HepG2 (cell line): ENCODE data around the gene NCR1. TPM values are rescaled to one million over a fixed set of nuclear protein-coding genes. Genes with fewer than 3 reads are reported as not detected.

Experiments
- ATAC-seq: fragments of 200-7000 bp; cut with Tn5 transposase; 3 replicates; pipeline ENCODE4 v1.9.1; 2020; ENCODE audit warnings: mild to moderate bottlenecking, moderate library complexity
- BruUV-seq: library from RNA; stranded (reverse); fragments of 400-500 nt; replicated peaks from 2 replicates; lab custom pipeline; 2021; lab: Mats Ljungman, UMichigan
- CTCF ChIA-PET: fragments of 300-600 bp; formaldehyde crosslinking; extraction: SDS; loops from one replicate; lab custom pipeline; 2021; ENCODE audit warnings: low total read pairs, inconsistent platforms, low intra/inter-chr PET ratio; lab: Yijun Ruan, JAX
- POLR2A ChIA-PET: fragments of 350-600 bp; sonication (Branson Sonifier 250); formaldehyde crosslinking; loops from one replicate; lab custom pipeline; 2020; ENCODE audit warnings: antibody characterized with exemption, inconsistent platforms; lab: Yijun Ruan, JAX
- DNase-seq: peaks from one replicate; pipeline ENCODE4 v3.0.0-alpha.2; 2015; ENCODE audit warnings: low spot score
- FAIRE-seq: peaks from 3 replicates; lab custom pipeline; 2011; peaks lifted over from hg19 to GRCh38; lab: Jason Lieb, UNC
- H2AFZ ChIP-seq: one replicate; pipeline ENCODE4 v1.6.1; 2011; ENCODE audit warnings: low read length, inconsistent platforms
- H3K27ac ChIP-seq: fragments of 300-600 bp; 3 replicates; pipeline ENCODE4 v1.8.0; 2011; ENCODE audit warnings: mixed run types, mild to moderate bottlenecking, mixed read lengths, low read length, inconsistent platforms; ENCODE audit not compliant: insufficient read depth; ENCODE audit errors: extremely low read length
- H3K27me3 ChIP-seq, 2 experiments: fragments of 200-600 bp in 1 of 2; 2 replicates in 1 of 2; 3 replicates in 1 of 2; pipeline versions ENCODE4 v1.6.0 to v1.8.0; 2011; ENCODE audit warnings: low read length in 2 of 2, mild to moderate bottlenecking in 2 of 2, moderate library complexity in 2 of 2, inconsistent platforms in 1 of 2; ENCODE audit not compliant: insufficient read depth in 2 of 2, control insufficient read depth in 1 of 2
- H3K36me3 ChIP-seq, 2 experiments: fragments of 200-600 bp in 1 of 2; replicated peaks in 1 of 2; 2 replicates in 1 of 2; 3 replicates in 1 of 2; pipeline versions ENCODE4 v1.5.1 to v1.8.0; 2011; ENCODE audit warnings: low read length in 2 of 2, inconsistent platforms in 1 of 2; ENCODE audit not compliant: insufficient read depth in 2 of 2, control insufficient read depth in 1 of 2
- H3K4me1 ChIP-seq: 2 replicates; pipeline ENCODE4 v1.5.1; 2012; ENCODE audit warnings: low read length, inconsistent platforms; ENCODE audit not compliant: insufficient read depth
- H3K4me2 ChIP-seq: 2 replicates; pipeline ENCODE4 v1.6.0; 2011; ENCODE audit warnings: low read depth, low read length, inconsistent platforms
- H3K4me3 ChIP-seq, 3 experiments: fragments of 200-600 bp in 1 of 3; sonication (generic), shearing (Covaris generic) in 1 of 3; replicated peaks in 1 of 3; 2 replicates each; pipeline ENCODE4 v1.5.1; 2011 to 2016; ENCODE audit warnings: low read length in 3 of 3, inconsistent platforms in 2 of 3, low read depth in 2 of 3, mild to moderate bottlenecking in 2 of 3, control low read depth in 1 of 3, mixed read lengths in 1 of 3; ENCODE audit not compliant: insufficient read depth in 1 of 3
- H3K79me2 ChIP-seq: one replicate; pipeline ENCODE4 v1.6.1; 2011; ENCODE audit warnings: low read length, inconsistent platforms; ENCODE audit not compliant: insufficient read depth
- H3K9ac ChIP-seq: 2 replicates; pipeline ENCODE4 v1.6.0; 2011; ENCODE audit warnings: mild to moderate bottlenecking, low read depth, low read length, inconsistent platforms; ENCODE audit not compliant: insufficient read depth
- H3K9me3 ChIP-seq: 2 replicates; pipeline ENCODE4 v1.5.1; 2012; ENCODE audit warnings: mild to moderate bottlenecking, low read length
- H4K20me1 ChIP-seq: 2 replicates; pipeline ENCODE4 v1.6.0; 2011; ENCODE audit warnings: inconsistent platforms, mild to moderate bottlenecking, low read length, moderate library complexity; ENCODE audit not compliant: insufficient read depth
- ATAD3A ChIP-seq: sonication (generic); formaldehyde crosslinking; IDR thresholded peaks from 2 replicates; pipeline ENCODE4 v1.4.0; 2020; ENCODE audit warnings: missing genetic modification reagents
- JUNB ChIP-seq: sonication (generic); formaldehyde crosslinking; IDR thresholded peaks from 2 replicates; pipeline ENCODE4 v1.8.0; 2022; ENCODE audit warnings: missing genetic modification reagents, mild to moderate bottlenecking, borderline replicate concordance
- MEIS2 ChIP-seq: sonication (generic); formaldehyde crosslinking; IDR thresholded peaks from 2 replicates; pipeline ENCODE4 v1.9.0; 2021; ENCODE audit warnings: mild to moderate bottlenecking, missing genetic modification reagents
- PLSCR1 ChIP-seq: sonication (generic); formaldehyde crosslinking; IDR thresholded peaks from 2 replicates; pipeline ENCODE4 v1.5.0; 2020; ENCODE audit warnings: missing genetic modification reagents, mild to moderate bottlenecking, borderline replicate concordance
- RORA ChIP-seq: sonication (generic); formaldehyde crosslinking; IDR thresholded peaks from 2 replicates; pipeline ENCODE4 v1.5.0; 2020; ENCODE audit warnings: mild to moderate bottlenecking, missing genetic modification reagents, moderate library complexity
- TBX3 ChIP-seq: fragments of 450-650 bp; IDR thresholded peaks from 2 replicates; pipeline ENCODE4 v1.6.1; 2017; ENCODE audit warnings: antibody characterized with exemption, mild to moderate bottlenecking, inconsistent platforms, borderline replicate concordance
- ZEB1 ChIP-seq: IDR thresholded peaks from 2 replicates; pipeline ENCODE4 v1.6.1; 2012; ENCODE audit warnings: mild to moderate bottlenecking, low read depth, inconsistent platforms; ENCODE audit not compliant: insufficient replicate concordance
- ZHX1 ChIP-seq: sonication (generic); formaldehyde crosslinking; IDR thresholded peaks from 2 replicates; pipeline ENCODE4 v1.8.1; 2022; ENCODE audit warnings: low read depth, mild to moderate bottlenecking, missing genetic modification reagents
- ZMYM2 ChIP-seq: sonication (generic); formaldehyde crosslinking; IDR thresholded peaks from 2 replicates; pipeline ENCODE4 v1.8.0; 2022; ENCODE audit warnings: mild to moderate bottlenecking, missing genetic modification reagents
- ZNF510 ChIP-seq: sonication (generic); formaldehyde crosslinking; IDR thresholded peaks from 2 replicates; pipeline ENCODE4 v1.4.0; 2020; ENCODE audit warnings: low read depth, mild to moderate bottlenecking, missing genetic modification reagents
- ZNF564 ChIP-seq: sonication (generic); formaldehyde crosslinking; IDR thresholded peaks from 2 replicates; pipeline ENCODE4 v1.8.1; 2023; ENCODE audit warnings: mild to moderate bottlenecking, missing genetic modification reagents
- ZNF766 ChIP-seq: sonication (generic); formaldehyde crosslinking; IDR thresholded peaks from 2 replicates; pipeline ENCODE4 v1.5.0; 2020; ENCODE audit warnings: missing genetic modification reagents, borderline replicate concordance
- ZSCAN29 ChIP-seq: sonication (generic); formaldehyde crosslinking; conservative IDR thresholded peaks from 2 replicates; pipeline ENCODE4 v1.4.0; 2020; ENCODE audit warnings: mild to moderate bottlenecking, missing genetic modification reagents
- WGBS: methylation state at CpG from one replicate; pipeline ENCODE4 v1.1.6; 2017; ENCODE audit warnings: low lambda C conversion rate; 5-methylcytosine and 5-hydroxymethylcytosine counted together
- in situ Hi-C: cut with HindIII; loops from 2 replicates; pipeline ENCODE4 v1.10.0; 2017; ENCODE audit warnings: low pct_unique_long_range_greater_than_20kb; ENCODE audit not compliant: extremely low pct_ligation_motif_present
- intact Hi-C: fragments of 100-400 bp; cut with micrococcal nuclease; formaldehyde crosslinking; loops from one replicate; pipeline ENCODE4 v1.10.0; 2022; ENCODE audit not compliant: unreplicated experiment
- polyA plus RNA-seq, 8 experiments: library from polyadenylated mRNA; depleted of rRNA in 3 of 8; stranded (reverse) in 7 of 8; unstranded in 1 of 8; fragments of >200 nt; fragmentation: Illumina TruSeq in 4 of 8; extraction: Trizol in 4 of 8; gene quantifications; 2 replicates each; pipeline versions ENCODE4 v1.2.1 to v1.2.3, GENCODE V29; 2011 to 2016; ENCODE audit warnings: low read depth in 4 of 8, missing spikeins in 1 of 8, mixed read lengths in 1 of 8; ENCODE audit not compliant: insufficient read depth in 1 of 8
- total RNA-seq, 5 experiments: library from RNA; depleted of rRNA; stranded (reverse); fragments of >200 nt; fragmentation: Illumina TruSeq; extraction: Trizol; gene quantifications; 2 replicates each; pipeline ENCODE4 v1.2.3, GENCODE V29; 2016; ENCODE audit warnings: low read depth in 1 of 5
- TF ChIP-seq, protein P1 (sequence below): sonication (generic); formaldehyde crosslinking; IDR thresholded peaks from 2 replicates; pipeline ENCODE4 v1.5.0; 2020; ENCODE audit warnings: mild to moderate bottlenecking, missing genetic modification reagents, moderate library complexity
- TF ChIP-seq, protein P2 (sequence below): sonication (generic); formaldehyde crosslinking; IDR thresholded peaks from 2 replicates; pipeline ENCODE4 v1.5.0; 2020; ENCODE audit warnings: missing genetic modification reagents
- TF ChIP-seq, protein P3 (sequence below): sonication (generic); formaldehyde crosslinking; IDR thresholded peaks from 2 replicates; pipeline ENCODE4 v1.4.0; 2020; ENCODE audit warnings: missing genetic modification reagents, mild to moderate bottlenecking, borderline replicate concordance

Gene NCR1
- total and polyA plus RNA-seq, 2 of the 13 experiments (the other 11 are each of a cell fraction or from before 2014, with no cell fraction given), result not detected

- Histone ChIP-seq H3K27ac (no peak overlapping the region), H3K27me3 (peaks cover 0 to 5% of the 10 kb centered on the region in 2 experiments; a peak in 2 of 5 replicates), H3K4me2 (no peak overlapping the region), H3K4me1 (no peaks in the 10 kb centered on the region), H4K20me1 (no peaks in the 10 kb centered on the region), H2AFZ (no peak overlapping the region), H3K9ac (no peak overlapping the region), H3K9me3 (no peaks in the 10 kb centered on the region), H3K36me3 (no peaks in the 10 kb centered on the region), H3K4me3 (no peak overlapping the region), H3K79me2 (no peaks in the 10 kb centered on the region)
- FAIRE-seq (no peak), ATAC-seq (no peak), DNase-seq (no peak)
- POLR2A ChIA-PET, result no interaction called here
- 6% methylated on average over 2 of the region's 2 CpGs for WGBS
- CTCF ChIA-PET, result no interaction called here
- intact Hi-C loops, result no loop called here
- BruUV-seq, result no TSS peak
- in situ Hi-C loops, result no loop called here
- TF ChIP-seq ZEB1 (no peak), PLSCR1 (no peak), MEIS2 (CRISPR knock-in tag) (no peak), ZMYM2 (CRISPR knock-in tag) (no peak), ZNF564 (CRISPR knock-in tag) (no peak), TBX3 (no peak), ATAD3A (CRISPR knock-in tag) (no peak), RORA (CRISPR knock-in tag) (no peak), JUNB (CRISPR knock-in tag) (no peak), ZNF510 (CRISPR knock-in tag) (no peak), ZHX1 (CRISPR knock-in tag) (no peak), ZNF766 (CRISPR knock-in tag) (no peak), ZSCAN29 (CRISPR knock-in tag) (no peak)
- TF ChIP-seq, protein P1, sequence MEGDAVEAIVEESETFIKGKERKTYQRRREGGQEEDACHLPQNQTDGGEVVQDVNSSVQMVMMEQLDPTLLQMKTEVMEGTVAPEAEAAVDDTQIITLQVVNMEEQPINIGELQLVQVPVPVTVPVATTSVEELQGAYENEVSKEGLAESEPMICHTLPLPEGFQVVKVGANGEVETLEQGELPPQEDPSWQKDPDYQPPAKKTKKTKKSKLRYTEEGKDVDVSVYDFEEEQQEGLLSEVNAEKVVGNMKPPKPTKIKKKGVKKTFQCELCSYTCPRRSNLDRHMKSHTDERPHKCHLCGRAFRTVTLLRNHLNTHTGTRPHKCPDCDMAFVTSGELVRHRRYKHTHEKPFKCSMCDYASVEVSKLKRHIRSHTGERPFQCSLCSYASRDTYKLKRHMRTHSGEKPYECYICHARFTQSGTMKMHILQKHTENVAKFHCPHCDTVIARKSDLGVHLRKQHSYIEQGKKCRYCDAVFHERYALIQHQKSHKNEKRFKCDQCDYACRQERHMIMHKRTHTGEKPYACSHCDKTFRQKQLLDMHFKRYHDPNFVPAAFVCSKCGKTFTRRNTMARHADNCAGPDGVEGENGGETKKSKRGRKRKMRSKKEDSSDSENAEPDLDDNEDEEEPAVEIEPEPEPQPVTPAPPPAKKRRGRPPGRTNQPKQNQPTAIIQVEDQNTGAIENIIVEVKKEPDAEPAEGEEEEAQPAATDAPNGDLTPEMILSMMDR (CRISPR knock-in tag), result no peak
- TF ChIP-seq, protein P2, sequence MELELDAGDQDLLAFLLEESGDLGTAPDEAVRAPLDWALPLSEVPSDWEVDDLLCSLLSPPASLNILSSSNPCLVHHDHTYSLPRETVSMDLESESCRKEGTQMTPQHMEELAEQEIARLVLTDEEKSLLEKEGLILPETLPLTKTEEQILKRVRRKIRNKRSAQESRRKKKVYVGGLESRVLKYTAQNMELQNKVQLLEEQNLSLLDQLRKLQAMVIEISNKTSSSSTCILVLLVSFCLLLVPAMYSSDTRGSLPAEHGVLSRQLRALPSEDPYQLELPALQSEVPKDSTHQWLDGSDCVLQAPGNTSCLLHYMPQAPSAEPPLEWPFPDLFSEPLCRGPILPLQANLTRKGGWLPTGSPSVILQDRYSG (CRISPR knock-in tag), result no peak
- TF ChIP-seq, protein P3, sequence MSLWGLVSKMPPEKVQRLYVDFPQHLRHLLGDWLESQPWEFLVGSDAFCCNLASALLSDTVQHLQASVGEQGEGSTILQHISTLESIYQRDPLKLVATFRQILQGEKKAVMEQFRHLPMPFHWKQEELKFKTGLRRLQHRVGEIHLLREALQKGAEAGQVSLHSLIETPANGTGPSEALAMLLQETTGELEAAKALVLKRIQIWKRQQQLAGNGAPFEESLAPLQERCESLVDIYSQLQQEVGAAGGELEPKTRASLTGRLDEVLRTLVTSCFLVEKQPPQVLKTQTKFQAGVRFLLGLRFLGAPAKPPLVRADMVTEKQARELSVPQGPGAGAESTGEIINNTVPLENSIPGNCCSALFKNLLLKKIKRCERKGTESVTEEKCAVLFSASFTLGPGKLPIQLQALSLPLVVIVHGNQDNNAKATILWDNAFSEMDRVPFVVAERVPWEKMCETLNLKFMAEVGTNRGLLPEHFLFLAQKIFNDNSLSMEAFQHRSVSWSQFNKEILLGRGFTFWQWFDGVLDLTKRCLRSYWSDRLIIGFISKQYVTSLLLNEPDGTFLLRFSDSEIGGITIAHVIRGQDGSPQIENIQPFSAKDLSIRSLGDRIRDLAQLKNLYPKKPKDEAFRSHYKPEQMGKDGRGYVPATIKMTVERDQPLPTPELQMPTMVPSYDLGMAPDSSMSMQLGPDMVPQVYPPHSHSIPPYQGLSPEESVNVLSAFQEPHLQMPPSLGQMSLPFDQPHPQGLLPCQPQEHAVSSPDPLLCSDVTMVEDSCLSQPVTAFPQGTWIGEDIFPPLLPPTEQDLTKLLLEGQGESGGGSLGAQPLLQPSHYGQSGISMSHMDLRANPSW (CRISPR knock-in tag), result no peak
Measured at GRCh38 chr19:54896036-54896435, 9.9 kb upstream of the NCR1 start.
